ENCODE data around the gene NUDT7.

Gene NUDT7

GRCh38 chr16:77724174-77724573 lies 1.9 kb downstream of the NUDT7 start:
- no peak for DNase-seq (ENCODE audit: low spot score)

- DNase-seq (ENCODE audit: low spot score) = no peak
Observed at GRCh38 chr16:77729951-77730350, 7.6 kb downstream of the NUDT7 start.

- no peak for DNase-seq (ENCODE audit: low spot score)
Observed at GRCh38 chr16:77732241-77732946, 10.1 kb downstream of the NUDT7 start.

GRCh38 chr16:77736879-77737278 lies 14.6 kb downstream of the NUDT7 start:
- DNase-seq (ENCODE audit: low spot score) = no peak

- no peak for DNase-seq (ENCODE audit: low spot score)
Observed at GRCh38 chr16:77738706-77739558, 16.6 kb downstream of the NUDT7 start.

GRCh38 chr16:77739559-77739892 lies 17.2 kb downstream of the NUDT7 start:
- no peak for DNase-seq (ENCODE audit: low spot score)

GRCh38 chr16:77744141-77744540 lies 21.8 kb downstream of the NUDT7 start:
- no peak for DNase-seq (ENCODE audit: low spot score)

GRCh38 chr16:77745972-77746371 lies 23.7 kb downstream of the NUDT7 start:
- DNase-seq (ENCODE audit: low spot score) = no peak

- no peak for DNase-seq (ENCODE audit: low spot score)
Observed at GRCh38 chr16:77748421-77749005, 26.2 kb downstream of the NUDT7 start.

- DNase-seq (ENCODE audit: low spot score) = no peak
Observed at GRCh38 chr16:77749415-77749814, 27.1 kb downstream of the NUDT7 start.

GRCh38 chr16:77758046-77758445 lies 35.7 kb downstream of the NUDT7 start:
- DNase-seq (ENCODE audit: low spot score) = no peak

GRCh38 chr16:77758508-77758907 lies 36.2 kb downstream of the NUDT7 start:
- no peak for DNase-seq (ENCODE audit: low spot score)

- DNase-seq (ENCODE audit: low spot score) = no peak
Observed at GRCh38 chr16:77759201-77759600, 36.9 kb downstream of the NUDT7 start.

- DNase-seq (ENCODE audit: low spot score) = no peak
Observed at GRCh38 chr16:77759821-77760220, 37.5 kb downstream of the NUDT7 start.

- DNase-seq (ENCODE audit: low spot score) = no peak
Observed at GRCh38 chr16:77760800-77761199, 38.5 kb downstream of the NUDT7 start.

- no peak for DNase-seq (ENCODE audit: low spot score)
Observed at GRCh38 chr16:77761204-77761603, 38.9 kb downstream of the NUDT7 start.

- DNase-seq (ENCODE audit: low spot score) = no peak
Observed at GRCh38 chr16:77762262-77762661, 39.9 kb downstream of the NUDT7 start.

GRCh38 chr16:77763994-77764393 lies 41.7 kb downstream of the NUDT7 start:
- no peak for DNase-seq (ENCODE audit: low spot score)

- DNase-seq (ENCODE audit: low spot score) = no peak
Observed at GRCh38 chr16:77767211-77767610, 44.9 kb downstream of the NUDT7 start.

GRCh38 chr16:77767826-77768225 lies 45.5 kb downstream of the NUDT7 start:
- no peak for DNase-seq (ENCODE audit: low spot score)

- no peak for DNase-seq (ENCODE audit: low spot score)
Observed at GRCh38 chr16:77775911-77776909, 53.9 kb downstream of the NUDT7 start.

- no peak for DNase-seq (ENCODE audit: low spot score)
Observed at GRCh38 chr16:77777745-77778144, 55.4 kb downstream of the NUDT7 start.
